ENCODE results near the gene SOX6. TPM values are rescaled to one million over a fixed set of nuclear protein-coding genes. Genes with fewer than 3 reads are reported as not detected.
"Not testable (repeated sequence)": the region's sequence is repeated elsewhere in the genome, so short reads cannot be mapped to it uniquely, and the experiment has no call there.

Gene SOX6
- polyA plus RNA-seq, 3 donors: not detected

DNA sequence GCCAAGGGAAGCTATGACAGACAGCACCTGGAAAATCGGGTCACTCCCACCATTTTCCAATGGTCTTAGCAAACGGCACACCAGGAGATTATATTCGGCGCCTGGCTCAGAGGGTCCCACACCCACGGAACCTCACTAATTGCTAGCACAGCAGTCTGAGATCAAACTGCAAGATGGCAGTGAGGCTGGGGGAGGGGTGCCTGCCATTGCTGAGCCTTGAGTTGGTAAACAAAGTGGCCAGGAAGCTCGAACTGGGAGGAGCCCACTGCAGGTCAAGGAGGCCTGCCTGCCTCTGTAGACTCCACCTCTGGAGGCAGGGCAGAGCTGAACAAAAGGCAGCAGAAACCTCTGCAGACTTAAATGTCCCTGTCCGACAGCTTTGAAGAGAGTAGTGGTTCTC, 214.7 kb downstream of the SOX6 start:
- not testable (repeated sequence) for H3K4me1 Mint-ChIP-seq; H3K4me1 ChIP-seq (ENCODE audit: control insufficient read depth in 1 of 2, insufficient read depth in 2 of 2, low read length in 2 of 2)

DNA sequence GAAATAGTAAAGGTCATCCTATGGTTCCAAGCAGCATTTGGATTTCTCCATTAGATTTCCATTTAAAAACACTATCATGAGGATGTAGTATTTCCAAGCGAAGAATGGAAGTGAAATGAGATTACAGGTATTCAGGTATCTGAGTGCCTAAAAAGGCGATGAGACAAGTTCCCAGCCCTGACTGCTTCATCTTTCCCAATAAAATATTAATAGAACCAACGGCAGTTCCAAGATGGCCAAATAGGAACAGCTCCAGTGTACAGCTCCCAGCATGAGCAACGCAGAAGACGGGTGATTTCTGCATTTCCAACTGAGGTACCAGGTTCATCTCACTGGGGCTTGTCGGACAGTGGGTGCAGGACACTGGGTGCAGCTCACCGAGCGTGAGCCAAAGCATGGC, 215.2 kb downstream of the SOX6 start:
- H4K20me1 ChIP-seq (ENCODE audit: insufficient read depth, low read length); H3K27ac Mint-ChIP-seq; H3K27me3 ChIP-seq (ENCODE audit: control insufficient read depth in 2 of 2, insufficient read depth in 2 of 2, low read length in 2 of 2); H3K4me1 Mint-ChIP-seq; H3K36me3 Mint-ChIP-seq; H3K4me3 Mint-ChIP-seq; H3K27me3 Mint-ChIP-seq (ENCODE audit: low read depth in 3 of 3); H3K4me1 ChIP-seq (ENCODE audit: control insufficient read depth in 1 of 2, insufficient read depth in 2 of 2, low read length in 2 of 2); H3K4me3 ChIP-seq (replicated peaks in 1 of 3; ENCODE audit: low read depth in 2 of 3, low read length in 3 of 3); H3K9me3 ChIP-seq (replicated peaks in 1 of 2; ENCODE audit: control insufficient read depth in 1 of 2, insufficient read depth in 1 of 2, low read length in 2 of 2); H3K9ac ChIP-seq (ENCODE audit: insufficient read depth, low read length, poor library complexity, severe bottlenecking); H3K36me3 ChIP-seq (replicated peaks in 1 of 2; ENCODE audit: control insufficient read depth in 1 of 2, insufficient read depth in 2 of 2, low read length in 2 of 2); intact Hi-C loops (cut with micrococcal nuclease); H3K4me2 ChIP-seq (replicated peaks; ENCODE audit: extremely low read depth, low read length, poor library complexity, severe bottlenecking); H3K27ac ChIP-seq (ENCODE audit: low read depth in 1 of 2, low read length in 2 of 2); H3K79me2 ChIP-seq (ENCODE audit: insufficient read depth, low read length); DNase-seq; H2AFZ ChIP-seq (ENCODE audit: insufficient read depth, low read depth, low read length, poor library complexity, severe bottlenecking): not testable (repeated sequence)
- WGBS (ENCODE audit: insufficient coverage): 98% methylated on average over 6 of the region's 8 CpGs
- H3K9me3 Mint-ChIP-seq: peaks cover 2 to 18% (median 7%) of the 10 kb centered on the region in 7 donors

More for the DNA sequence above, 214.7 kb downstream of the SOX6 start:
- H3K4me3 Mint-ChIP-seq; intact Hi-C loops (cut with micrococcal nuclease); H2AFZ ChIP-seq (ENCODE audit: insufficient read depth, low read depth, low read length, poor library complexity, severe bottlenecking); H3K9me3 ChIP-seq (replicated peaks in 1 of 2; ENCODE audit: control insufficient read depth in 1 of 2, insufficient read depth in 1 of 2, low read length in 2 of 2); H3K27me3 Mint-ChIP-seq (ENCODE audit: low read depth in 3 of 3); H3K36me3 ChIP-seq (replicated peaks in 1 of 2; ENCODE audit: control insufficient read depth in 1 of 2, insufficient read depth in 2 of 2, low read length in 2 of 2); H3K36me3 Mint-ChIP-seq; H3K4me2 ChIP-seq (replicated peaks; ENCODE audit: extremely low read depth, low read length, poor library complexity, severe bottlenecking); H3K79me2 ChIP-seq (ENCODE audit: insufficient read depth, low read length); H3K4me3 ChIP-seq (replicated peaks in 1 of 3; ENCODE audit: low read depth in 2 of 3, low read length in 3 of 3); DNase-seq; H3K27me3 ChIP-seq (ENCODE audit: control insufficient read depth in 2 of 2, insufficient read depth in 2 of 2, low read length in 2 of 2); H3K9ac ChIP-seq (ENCODE audit: insufficient read depth, low read length, poor library complexity, severe bottlenecking); H3K27ac Mint-ChIP-seq; H3K27ac ChIP-seq (ENCODE audit: low read depth in 1 of 2, low read length in 2 of 2); H4K20me1 ChIP-seq (ENCODE audit: insufficient read depth, low read length): not testable (repeated sequence)
- peaks cover 2 to 18% (median 7%) of the 10 kb centered on the region in 7 donors for H3K9me3 Mint-ChIP-seq
- 72% methylated on average over 2 of the region's 7 CpGs for WGBS (ENCODE audit: insufficient coverage)

DNA sequence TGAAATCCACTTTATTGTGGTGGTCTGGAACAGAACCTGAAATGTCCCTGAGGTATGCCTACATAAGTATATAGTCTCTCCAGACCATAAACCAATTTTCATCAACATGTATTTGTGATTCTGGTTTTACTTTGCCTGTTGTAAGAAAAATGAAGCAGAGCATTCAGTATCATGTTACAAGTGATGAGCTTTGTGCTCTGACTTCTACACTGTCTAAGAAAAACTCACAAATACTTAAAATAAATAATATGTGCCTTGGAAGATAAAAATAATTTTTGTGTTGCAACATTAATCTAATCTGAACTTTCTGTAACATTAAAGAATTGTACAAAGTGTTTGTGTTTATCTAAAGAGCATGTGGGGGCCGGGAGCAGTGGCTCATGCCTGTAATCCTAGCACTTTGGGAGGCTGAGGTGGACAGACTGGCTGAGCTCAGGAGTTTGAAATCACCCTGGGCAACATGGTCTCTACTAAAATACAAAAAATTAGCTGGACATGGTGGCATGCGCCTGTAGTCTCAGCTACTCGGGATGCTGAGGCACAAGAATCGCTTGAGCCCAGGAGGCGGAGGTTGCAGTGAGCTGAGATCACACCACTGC, 219.5 kb downstream of the SOX6 start:
- Histone ChIP-seq H3K27ac (ENCODE audit: low read depth in 1 of 2, low read length in 2 of 2) (no peak overlapping the region), H3K27me3 (ENCODE audit: control insufficient read depth in 2 of 2, insufficient read depth in 2 of 2, low read length in 2 of 2) (no peaks in the 10 kb centered on the region), H4K20me1 (ENCODE audit: insufficient read depth, low read length) (no peaks in the 10 kb centered on the region), H3K4me3 (replicated peaks in 1 of 3; ENCODE audit: low read depth in 2 of 3, low read length in 3 of 3) (no peak overlapping the region), H2AFZ (ENCODE audit: insufficient read depth, low read depth, low read length, poor library complexity, severe bottlenecking) (no peak overlapping the region), H3K9ac (ENCODE audit: insufficient read depth, low read length, poor library complexity, severe bottlenecking) (no peak overlapping the region), H3K4me2 (replicated peaks; ENCODE audit: extremely low read depth, low read length, poor library complexity, severe bottlenecking) (no peak overlapping the region), H3K36me3 (replicated peaks in 1 of 2; ENCODE audit: control insufficient read depth in 1 of 2, insufficient read depth in 2 of 2, low read length in 2 of 2) (no peaks in the 10 kb centered on the region), H3K4me1 (ENCODE audit: control insufficient read depth in 1 of 2, insufficient read depth in 2 of 2, low read length in 2 of 2) (no peaks in the 10 kb centered on the region), H3K79me2 (ENCODE audit: insufficient read depth, low read length) (no peaks in the 10 kb centered on the region), H3K9me3 (replicated peaks in 1 of 2; ENCODE audit: control insufficient read depth in 1 of 2, insufficient read depth in 1 of 2, low read length in 2 of 2) (peaks cover 0 to 8% of the 10 kb centered on the region in 2 donors)
- intact Hi-C loops (cut with micrococcal nuclease): no loop called here
- Mint-ChIP-seq H3K4me1 (no peaks in the 10 kb centered on the region), H3K4me3 (no peak overlapping the region), H3K27me3 (ENCODE audit: low read depth in 3 of 3) (no peaks in the 10 kb centered on the region), H3K27ac (no peak overlapping the region), H3K36me3 (no peaks in the 10 kb centered on the region), H3K9me3 (peaks cover 2 to 10% (median 8%) of the 10 kb centered on the region in 7 donors)
- DNase-seq: no peak
- WGBS (ENCODE audit: insufficient coverage): 100% methylated on average over 2 of the region's 5 CpGs
- TF ChIP-seq, protein P1, sequence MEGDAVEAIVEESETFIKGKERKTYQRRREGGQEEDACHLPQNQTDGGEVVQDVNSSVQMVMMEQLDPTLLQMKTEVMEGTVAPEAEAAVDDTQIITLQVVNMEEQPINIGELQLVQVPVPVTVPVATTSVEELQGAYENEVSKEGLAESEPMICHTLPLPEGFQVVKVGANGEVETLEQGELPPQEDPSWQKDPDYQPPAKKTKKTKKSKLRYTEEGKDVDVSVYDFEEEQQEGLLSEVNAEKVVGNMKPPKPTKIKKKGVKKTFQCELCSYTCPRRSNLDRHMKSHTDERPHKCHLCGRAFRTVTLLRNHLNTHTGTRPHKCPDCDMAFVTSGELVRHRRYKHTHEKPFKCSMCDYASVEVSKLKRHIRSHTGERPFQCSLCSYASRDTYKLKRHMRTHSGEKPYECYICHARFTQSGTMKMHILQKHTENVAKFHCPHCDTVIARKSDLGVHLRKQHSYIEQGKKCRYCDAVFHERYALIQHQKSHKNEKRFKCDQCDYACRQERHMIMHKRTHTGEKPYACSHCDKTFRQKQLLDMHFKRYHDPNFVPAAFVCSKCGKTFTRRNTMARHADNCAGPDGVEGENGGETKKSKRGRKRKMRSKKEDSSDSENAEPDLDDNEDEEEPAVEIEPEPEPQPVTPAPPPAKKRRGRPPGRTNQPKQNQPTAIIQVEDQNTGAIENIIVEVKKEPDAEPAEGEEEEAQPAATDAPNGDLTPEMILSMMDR (IDR thresholded peaks at IDR 0.05): no peak
